ENCODE measurements around the gene ACYP2.

The ACYP2 gene

GRCh38 chr2:54249629-54250028 lies 134.2 kb downstream of the ACYP2 start:
- H3K9me3 ChIP-seq (ENCODE audit: control insufficient read depth, insufficient read depth, low read depth, low read length), result no peaks in the 10 kb centered on the region
- no peak for TF ChIP-seq ZNF645 (tag by site-specific recombination; IDR thresholded peaks at IDR 0.05)
- TF ChIP-seq ZNF561 (tag by site-specific recombination; IDR thresholded peaks at IDR 0.05; ENCODE audit: borderline replicate concordance), result no peak
- no peak for TF ChIP-seq ZNF830 (tag by site-specific recombination; IDR thresholded peaks at IDR 0.05; ENCODE audit: low read depth)
- TF ChIP-seq ZNF785 (tag by site-specific recombination; IDR thresholded peaks at IDR 0.05), result no peak
- TF ChIP-seq ZNF10 (tag by site-specific recombination; IDR thresholded peaks at IDR 0.05), result no peak
- TF ChIP-seq, protein P1, sequence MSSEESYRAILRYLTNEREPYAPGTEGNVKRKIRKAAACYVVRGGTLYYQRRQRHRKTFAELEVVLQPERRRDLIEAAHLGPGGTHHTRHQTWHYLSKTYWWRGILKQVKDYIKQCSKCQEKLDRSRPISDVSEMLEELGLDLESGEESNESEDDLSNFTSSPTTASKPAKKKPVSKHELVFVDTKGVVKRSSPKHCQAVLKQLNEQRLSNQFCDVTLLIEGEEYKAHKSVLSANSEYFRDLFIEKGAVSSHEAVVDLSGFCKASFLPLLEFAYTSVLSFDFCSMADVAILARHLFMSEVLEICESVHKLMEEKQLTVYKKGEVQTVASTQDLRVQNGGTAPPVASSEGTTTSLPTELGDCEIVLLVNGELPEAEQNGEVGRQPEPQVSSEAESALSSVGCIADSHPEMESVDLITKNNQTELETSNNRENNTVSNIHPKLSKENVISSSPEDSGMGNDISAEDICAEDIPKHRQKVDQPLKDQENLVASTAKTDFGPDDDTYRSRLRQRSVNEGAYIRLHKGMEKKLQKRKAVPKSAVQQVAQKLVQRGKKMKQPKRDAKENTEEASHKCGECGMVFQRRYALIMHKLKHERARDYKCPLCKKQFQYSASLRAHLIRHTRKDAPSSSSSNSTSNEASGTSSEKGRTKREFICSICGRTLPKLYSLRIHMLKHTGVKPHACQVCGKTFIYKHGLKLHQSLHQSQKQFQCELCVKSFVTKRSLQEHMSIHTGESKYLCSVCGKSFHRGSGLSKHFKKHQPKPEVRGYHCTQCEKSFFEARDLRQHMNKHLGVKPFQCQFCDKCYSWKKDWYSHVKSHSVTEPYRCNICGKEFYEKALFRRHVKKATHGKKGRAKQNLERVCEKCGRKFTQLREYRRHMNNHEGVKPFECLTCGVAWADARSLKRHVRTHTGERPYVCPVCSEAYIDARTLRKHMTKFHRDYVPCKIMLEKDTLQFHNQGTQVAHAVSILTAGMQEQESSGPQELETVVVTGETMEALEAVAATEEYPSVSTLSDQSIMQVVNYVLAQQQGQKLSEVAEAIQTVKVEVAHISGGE (tag by site-specific recombination; conservative IDR thresholded peaks at IDR 0.05; ENCODE audit: low read depth), result no peak
- TF ChIP-seq ZNF658 (tag by site-specific recombination; IDR thresholded peaks at IDR 0.05), result no peak
- no peak for TF ChIP-seq ZNF596 (tag by site-specific recombination; IDR thresholded peaks at IDR 0.05)
- TF ChIP-seq ZNF391 (tag by site-specific recombination; IDR thresholded peaks at IDR 0.05; ENCODE audit: borderline replicate concordance, low read depth), result no peak
- TF ChIP-seq ZNF37A (tag by site-specific recombination; IDR thresholded peaks at IDR 0.05), result no peak
- no peak for TF ChIP-seq ZNF555 (tag by site-specific recombination; conservative IDR thresholded peaks at IDR 0.05)
- POLR2A ChIA-PET, result interaction anchor here (1.1 kb wide), 1 partner anchor 10 kb away, joined by 3 read pairs; no protein-coding TSS in a partner anchor
- no peak overlapping the region for H3K4me3 ChIP-seq (ENCODE audit: low read depth, low read length)
- H3K27ac ChIP-seq (ENCODE audit: extremely low read depth, low read depth, low read length), result no peak overlapping the region
- H3K4me1 ChIP-seq (ENCODE audit: control insufficient read depth, insufficient read depth, low read length), result no peaks in the 10 kb centered on the region
- H3K36me3 ChIP-seq (ENCODE audit: control insufficient read depth in 2 of 2, insufficient read depth in 1 of 2, low read length in 2 of 2), result no peaks in the 10 kb centered on the region
- CTCF ChIA-PET, result no interaction called here

DNA sequence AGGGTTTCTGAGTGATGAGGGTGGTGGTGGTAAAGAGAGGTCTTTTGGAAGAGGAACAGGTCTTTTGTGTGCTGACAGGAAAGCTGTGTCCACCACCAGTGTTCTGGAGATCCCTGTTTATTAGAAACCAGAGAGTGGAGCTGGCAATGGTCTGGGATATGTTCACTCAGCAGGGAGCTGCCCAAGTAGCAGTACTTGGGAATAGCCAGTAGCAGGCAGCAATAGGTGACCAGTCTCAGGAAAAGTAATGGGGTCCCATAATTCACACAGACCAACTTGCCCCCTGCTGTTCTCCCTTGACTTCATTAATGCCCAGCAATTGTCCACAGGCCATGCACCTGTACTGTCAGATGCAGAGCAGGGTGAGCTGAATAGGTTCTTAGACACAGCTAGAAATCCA lies 138.8 kb downstream of the ACYP2 start:
- Histone ChIP-seq H3K4me3 (ENCODE audit: low read depth, low read length) (no peak overlapping the region), H3K27ac (ENCODE audit: extremely low read depth, low read depth, low read length) (no peak overlapping the region), H3K9me3 (ENCODE audit: control insufficient read depth, insufficient read depth, low read depth, low read length) (no peaks in the 10 kb centered on the region), H3K4me1 (ENCODE audit: control insufficient read depth, insufficient read depth, low read length) (no peaks in the 10 kb centered on the region), H3K36me3 (ENCODE audit: control insufficient read depth in 2 of 2, insufficient read depth in 1 of 2, low read length in 2 of 2) (no peaks in the 10 kb centered on the region)
- ChIA-PET POLR2A (no interaction called here), CTCF (interaction anchor here (0.6 kb wide), 1 partner anchor 40 kb away, joined by 3 read pairs; no protein-coding TSS in a partner anchor)
- TF ChIP-seq ZNF701 (tag by site-specific recombination; IDR thresholded peaks at IDR 0.05), result no peak
- no peak for TF ChIP-seq ZNF510 (tag by site-specific recombination; IDR thresholded peaks at IDR 0.05; ENCODE audit: insufficient replicate concordance)
- TF ChIP-seq ZNF121 (tag by site-specific recombination; IDR thresholded peaks at IDR 0.05), result no peak
- no peak for TF ChIP-seq ZNF114 (tag by site-specific recombination; IDR thresholded peaks at IDR 0.05)
- TF ChIP-seq MZF1 (tag by site-specific recombination; IDR thresholded peaks at IDR 0.05; ENCODE audit: borderline replicate concordance), result no peak
- no peak for TF ChIP-seq BCL11A (tag by site-specific recombination; IDR thresholded peaks at IDR 0.05; ENCODE audit: low read depth)
- TF ChIP-seq, protein P2, sequence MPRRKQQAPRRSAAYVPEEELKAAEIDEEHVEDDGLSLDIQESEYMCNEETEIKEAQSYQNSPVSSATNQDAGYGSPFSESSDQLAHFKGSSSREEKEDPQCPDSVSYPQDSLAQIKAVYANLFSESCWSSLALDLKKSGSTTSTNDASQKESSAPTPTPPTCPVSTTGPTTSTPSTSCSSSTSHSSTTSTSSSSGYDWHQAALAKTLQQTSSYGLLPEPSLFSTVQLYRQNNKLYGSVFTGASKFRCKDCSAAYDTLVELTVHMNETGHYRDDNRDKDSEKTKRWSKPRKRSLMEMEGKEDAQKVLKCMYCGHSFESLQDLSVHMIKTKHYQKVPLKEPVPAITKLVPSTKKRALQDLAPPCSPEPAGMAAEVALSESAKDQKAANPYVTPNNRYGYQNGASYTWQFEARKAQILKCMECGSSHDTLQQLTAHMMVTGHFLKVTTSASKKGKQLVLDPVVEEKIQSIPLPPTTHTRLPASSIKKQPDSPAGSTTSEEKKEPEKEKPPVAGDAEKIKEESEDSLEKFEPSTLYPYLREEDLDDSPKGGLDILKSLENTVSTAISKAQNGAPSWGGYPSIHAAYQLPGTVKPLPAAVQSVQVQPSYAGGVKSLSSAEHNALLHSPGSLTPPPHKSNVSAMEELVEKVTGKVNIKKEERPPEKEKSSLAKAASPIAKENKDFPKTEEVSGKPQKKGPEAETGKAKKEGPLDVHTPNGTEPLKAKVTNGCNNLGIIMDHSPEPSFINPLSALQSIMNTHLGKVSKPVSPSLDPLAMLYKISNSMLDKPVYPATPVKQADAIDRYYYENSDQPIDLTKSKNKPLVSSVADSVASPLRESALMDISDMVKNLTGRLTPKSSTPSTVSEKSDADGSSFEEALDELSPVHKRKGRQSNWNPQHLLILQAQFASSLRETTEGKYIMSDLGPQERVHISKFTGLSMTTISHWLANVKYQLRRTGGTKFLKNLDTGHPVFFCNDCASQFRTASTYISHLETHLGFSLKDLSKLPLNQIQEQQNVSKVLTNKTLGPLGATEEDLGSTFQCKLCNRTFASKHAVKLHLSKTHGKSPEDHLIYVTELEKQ (tag by site-specific recombination; IDR thresholded peaks at IDR 0.05; ENCODE audit: borderline replicate concordance), result no peak
- no peak for TF ChIP-seq ZNF16 (tag by site-specific recombination; IDR thresholded peaks at IDR 0.05; ENCODE audit: low read depth)
- TF ChIP-seq, protein P3, sequence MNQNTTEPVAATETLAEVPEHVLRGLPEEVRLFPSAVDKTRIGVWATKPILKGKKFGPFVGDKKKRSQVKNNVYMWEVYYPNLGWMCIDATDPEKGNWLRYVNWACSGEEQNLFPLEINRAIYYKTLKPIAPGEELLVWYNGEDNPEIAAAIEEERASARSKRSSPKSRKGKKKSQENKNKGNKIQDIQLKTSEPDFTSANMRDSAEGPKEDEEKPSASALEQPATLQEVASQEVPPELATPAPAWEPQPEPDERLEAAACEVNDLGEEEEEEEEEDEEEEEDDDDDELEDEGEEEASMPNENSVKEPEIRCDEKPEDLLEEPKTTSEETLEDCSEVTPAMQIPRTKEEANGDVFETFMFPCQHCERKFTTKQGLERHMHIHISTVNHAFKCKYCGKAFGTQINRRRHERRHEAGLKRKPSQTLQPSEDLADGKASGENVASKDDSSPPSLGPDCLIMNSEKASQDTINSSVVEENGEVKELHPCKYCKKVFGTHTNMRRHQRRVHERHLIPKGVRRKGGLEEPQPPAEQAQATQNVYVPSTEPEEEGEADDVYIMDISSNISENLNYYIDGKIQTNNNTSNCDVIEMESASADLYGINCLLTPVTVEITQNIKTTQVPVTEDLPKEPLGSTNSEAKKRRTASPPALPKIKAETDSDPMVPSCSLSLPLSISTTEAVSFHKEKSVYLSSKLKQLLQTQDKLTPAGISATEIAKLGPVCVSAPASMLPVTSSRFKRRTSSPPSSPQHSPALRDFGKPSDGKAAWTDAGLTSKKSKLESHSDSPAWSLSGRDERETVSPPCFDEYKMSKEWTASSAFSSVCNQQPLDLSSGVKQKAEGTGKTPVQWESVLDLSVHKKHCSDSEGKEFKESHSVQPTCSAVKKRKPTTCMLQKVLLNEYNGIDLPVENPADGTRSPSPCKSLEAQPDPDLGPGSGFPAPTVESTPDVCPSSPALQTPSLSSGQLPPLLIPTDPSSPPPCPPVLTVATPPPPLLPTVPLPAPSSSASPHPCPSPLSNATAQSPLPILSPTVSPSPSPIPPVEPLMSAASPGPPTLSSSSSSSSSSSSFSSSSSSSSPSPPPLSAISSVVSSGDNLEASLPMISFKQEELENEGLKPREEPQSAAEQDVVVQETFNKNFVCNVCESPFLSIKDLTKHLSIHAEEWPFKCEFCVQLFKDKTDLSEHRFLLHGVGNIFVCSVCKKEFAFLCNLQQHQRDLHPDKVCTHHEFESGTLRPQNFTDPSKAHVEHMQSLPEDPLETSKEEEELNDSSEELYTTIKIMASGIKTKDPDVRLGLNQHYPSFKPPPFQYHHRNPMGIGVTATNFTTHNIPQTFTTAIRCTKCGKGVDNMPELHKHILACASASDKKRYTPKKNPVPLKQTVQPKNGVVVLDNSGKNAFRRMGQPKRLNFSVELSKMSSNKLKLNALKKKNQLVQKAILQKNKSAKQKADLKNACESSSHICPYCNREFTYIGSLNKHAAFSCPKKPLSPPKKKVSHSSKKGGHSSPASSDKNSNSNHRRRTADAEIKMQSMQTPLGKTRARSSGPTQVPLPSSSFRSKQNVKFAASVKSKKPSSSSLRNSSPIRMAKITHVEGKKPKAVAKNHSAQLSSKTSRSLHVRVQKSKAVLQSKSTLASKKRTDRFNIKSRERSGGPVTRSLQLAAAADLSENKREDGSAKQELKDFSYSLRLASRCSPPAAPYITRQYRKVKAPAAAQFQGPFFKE (tag by site-specific recombination; IDR thresholded peaks at IDR 0.05; ENCODE audit: borderline replicate concordance), result no peak
- no peak for TF ChIP-seq YY2 (tag by site-specific recombination; IDR thresholded peaks at IDR 0.05)
- no peak for TF ChIP-seq ZNF654 (tag by site-specific recombination; IDR thresholded peaks at IDR 0.05; ENCODE audit: low read depth)

Measured in HEK293 (cell line).